ENCODE measurements around the gene CYP2D6.
A peak's percentile ranks its signal among the peaks of the same experiment; 100 is the strongest.

Gene CYP2D6

DNA sequence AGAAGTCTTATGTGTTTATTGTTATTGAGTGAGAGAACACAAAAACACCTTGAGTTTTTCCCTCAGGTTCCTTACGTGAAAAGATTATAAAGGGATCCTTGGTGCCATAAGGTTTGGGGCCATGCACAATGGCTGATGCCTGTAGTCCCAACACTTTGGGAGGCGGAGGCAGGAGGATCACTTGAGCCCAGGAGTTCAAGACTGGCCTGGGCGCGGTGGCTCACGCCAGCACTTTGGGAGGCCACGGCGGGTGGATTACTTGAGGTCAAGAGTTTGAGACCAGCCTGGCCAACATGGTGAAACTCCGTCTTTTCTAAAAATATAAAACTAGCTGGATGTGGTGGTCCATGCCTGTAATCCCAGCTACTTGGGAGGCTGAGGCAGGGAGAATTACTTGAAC lies 45.7 kb downstream of the CYP2D6 start:
- DNase-seq (ENCODE audit: low read depth in 2 of 2): no peak

DNA sequence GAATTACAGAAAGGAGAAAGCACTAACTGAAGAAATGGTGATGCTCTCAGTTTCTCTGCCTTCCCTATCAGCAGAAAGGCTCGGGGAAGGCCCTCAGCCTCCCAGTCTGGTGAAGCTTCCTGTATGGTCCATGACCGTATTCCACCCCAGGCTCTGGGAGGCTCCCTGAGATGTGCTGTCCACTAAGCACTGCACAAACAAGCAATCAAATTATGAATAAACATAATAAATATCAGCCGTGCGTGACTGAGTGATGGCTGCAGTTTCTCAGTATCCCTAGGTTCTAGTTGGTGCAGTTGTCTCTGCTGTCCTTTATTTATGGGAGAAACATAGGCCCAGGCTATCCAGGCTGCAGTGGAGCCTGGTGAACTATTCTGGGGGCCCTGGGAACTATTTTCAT lies 47.5 kb downstream of the CYP2D6 start:
- no peak for DNase-seq (ENCODE audit: low read depth in 2 of 2)

GRCh38 chr22:42080287-42080686 lies 50.3 kb downstream of the CYP2D6 start:
- no peak for DNase-seq (ENCODE audit: low read depth in 2 of 2)

GRCh38 chr22:42079319-42080251 lies 51.0 kb downstream of the CYP2D6 start, which contains the start of gene SMDT1:
SMDT1 (plus strand) TSS chr22:42079700; CDS start chr22:42079769, 69 bp downstream.
- DNase-seq (ENCODE audit: low read depth in 2 of 2): peak; percentile 96 to 99

- peak in 1 of 2 donors; percentile 8 for DNase-seq (ENCODE audit: low read depth in 2 of 2)
Observed at GRCh38 chr22:42078469-42079318, 51.9 kb downstream of the CYP2D6 start.

DNA sequence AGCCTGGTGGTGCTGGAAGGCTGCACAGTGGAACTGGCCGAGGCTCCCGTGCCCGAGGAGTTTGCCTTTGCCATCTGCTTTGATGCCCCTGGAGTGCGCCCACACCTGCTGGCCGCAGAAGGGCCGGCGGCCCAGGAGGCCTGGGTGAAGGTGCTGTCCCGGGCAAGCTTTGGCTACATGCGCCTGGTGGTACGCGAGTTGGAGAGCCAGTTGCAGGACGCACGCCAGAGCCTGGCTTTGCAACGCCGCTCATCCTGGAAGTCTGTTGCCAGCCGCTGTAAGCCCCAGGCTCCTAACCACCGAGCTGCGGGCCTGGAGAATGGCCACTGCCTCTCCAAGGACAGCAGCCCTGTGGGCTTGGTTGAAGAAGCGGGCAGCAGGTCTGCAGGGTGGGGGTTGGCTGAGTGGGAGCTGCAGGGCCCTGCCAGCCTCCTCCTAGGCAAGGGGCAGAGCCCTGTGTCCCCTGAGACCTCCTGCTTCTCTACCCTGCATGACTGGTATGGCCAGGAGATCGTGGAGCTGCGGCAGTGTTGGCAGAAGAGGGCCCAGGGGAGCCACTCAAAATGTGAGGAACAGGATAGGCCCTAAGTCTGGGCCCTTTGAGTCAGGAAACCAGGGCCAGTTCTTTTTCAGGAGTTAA lies 53.0 kb downstream of the CYP2D6 start:
- DNase-seq (ENCODE audit: low read depth in 2 of 2): no peak

DNA sequence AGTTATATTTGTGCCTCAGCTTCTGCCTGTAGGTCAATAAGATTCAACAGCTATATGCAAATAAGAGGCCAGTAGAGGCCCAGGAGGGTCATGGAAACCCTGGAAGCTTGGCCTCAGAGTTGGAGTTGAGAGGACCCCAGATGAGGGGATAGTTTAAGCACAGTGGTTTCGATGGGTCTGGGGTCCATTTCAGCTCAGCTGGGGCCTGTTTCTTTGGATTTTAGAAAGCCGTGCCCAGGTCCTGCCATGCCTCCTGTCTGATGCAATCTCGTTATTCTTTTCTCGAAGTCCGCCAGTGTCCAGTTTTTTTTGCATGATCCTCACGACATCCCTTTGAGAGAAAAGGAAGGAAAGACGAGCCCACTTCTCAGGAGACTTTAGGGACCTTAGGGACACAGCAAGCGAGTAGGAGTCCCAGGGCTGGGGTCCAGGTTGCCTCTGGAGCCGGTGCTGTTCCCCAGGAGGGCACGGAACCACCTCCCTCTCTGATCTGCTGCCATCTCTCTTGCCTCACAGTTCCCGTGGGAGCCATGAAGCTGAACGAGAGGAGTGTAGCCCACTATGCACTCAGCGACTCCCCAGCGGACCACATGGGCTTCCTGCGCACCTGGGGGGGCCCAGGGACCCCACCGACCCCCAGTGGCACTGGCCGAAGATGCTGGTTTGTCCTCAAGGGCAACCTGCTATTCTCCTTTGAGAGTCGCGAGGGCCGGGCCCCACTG lies 53.7 kb downstream of the CYP2D6 start:
- DNase-seq (ENCODE audit: low read depth in 2 of 2): no peak

Data from stimulated activated CD4-positive, alpha-beta T cell treated with anti-CD3 and anti-CD28 coated beads, Interleukin-4, amount 100 ng/mL, for 48 hours (primary cell).